Occipital lobe (tissue), 2 donors: ENCODE measurements around the gene NRIP1. TPM values are rescaled to one million over a fixed set of nuclear protein-coding genes. Genes with fewer than 3 reads are reported as not detected.
"Not testable (repeated sequence)": the region's sequence is repeated elsewhere in the genome, so short reads cannot be mapped to it uniquely, and the experiment has no call there.

Experiments
- DNase-seq: peaks from one replicate; lab custom pipeline; 2025; lab: John Stamatoyannopoulos, UW
- total RNA-seq: library from RNA; depleted of rRNA; stranded (reverse); fragments of >200 nt; gene quantifications from one replicate; pipeline ENCODE4 v1.2.3, GENCODE V29; 2014

NRIP1 gene
- total RNA-seq, 1 donor from 2014 or later = 76.6 TPM

- DNase-seq = no peak
These were observed 25.0 kb downstream of the NRIP1 start for GRCh38 chr21:15039607-15040299.

GRCh38 chr21:15037900-15038293, 26.9 kb downstream of the NRIP1 start:
- DNase-seq = no peak

DNA sequence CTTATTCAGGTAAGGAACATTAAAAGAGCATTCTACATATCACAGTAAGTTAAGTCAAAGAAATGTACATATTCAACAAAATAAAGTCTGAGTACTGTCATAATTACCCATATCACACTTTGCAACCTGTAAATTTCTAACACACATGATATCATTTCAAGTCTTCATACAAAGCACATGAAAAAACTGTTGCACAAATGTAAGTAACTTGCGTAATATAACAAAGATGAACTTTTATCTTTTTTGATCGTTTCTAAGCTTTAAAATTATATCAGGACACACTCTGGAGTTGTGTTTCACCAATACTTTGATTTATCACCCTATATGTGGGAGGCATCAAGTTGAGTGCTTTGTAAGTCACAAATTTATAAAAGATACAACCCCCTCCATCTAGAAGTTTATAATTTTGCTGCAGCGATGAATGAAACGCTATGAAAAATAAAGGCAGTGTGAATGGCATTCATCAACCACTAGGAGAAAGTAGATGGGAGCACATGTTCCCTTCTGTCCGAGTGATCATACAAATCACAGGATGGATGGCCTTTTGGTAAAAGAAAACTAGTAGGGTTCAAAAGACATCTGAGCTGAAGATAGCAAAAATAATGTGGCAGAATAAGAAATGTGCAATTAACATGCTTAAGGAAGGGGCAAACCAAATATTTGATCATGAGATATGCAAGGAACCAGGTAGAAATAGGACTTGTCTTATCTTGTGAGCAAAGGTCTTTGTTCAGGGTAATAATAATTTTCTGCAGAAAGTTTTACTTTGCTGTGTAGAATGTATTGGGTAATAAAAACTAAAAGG, 27.5 kb downstream of the NRIP1 start:
- DNase-seq = no peak

- DNase-seq = no peak
These were observed 28.6 kb downstream of the NRIP1 start for GRCh38 chr21:15036189-15036588.

- no peak for DNase-seq
These were observed 30.5 kb downstream of the NRIP1 start for GRCh38 chr21:15034126-15034853.

- DNase-seq = no peak
These were observed 32.9 kb downstream of the NRIP1 start for GRCh38 chr21:15031790-15032357.

DNA sequence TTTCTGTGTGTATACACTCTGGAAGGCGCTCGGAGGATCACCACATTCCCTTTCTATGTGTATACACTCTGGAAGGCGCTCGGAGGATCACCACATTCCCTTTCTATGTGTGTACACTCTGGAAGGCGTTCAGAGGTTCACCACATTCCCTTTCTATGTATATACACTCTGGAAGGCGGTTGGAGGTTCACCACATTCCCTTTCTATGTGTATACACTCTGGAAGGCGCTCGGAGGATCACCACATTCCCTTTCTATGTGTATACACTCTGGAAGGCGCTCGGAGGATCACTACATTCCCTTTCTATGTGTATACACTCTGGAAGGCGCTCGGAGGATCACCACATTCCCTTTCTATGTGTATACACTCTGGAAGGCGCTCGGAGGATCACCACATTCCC, 33.4 kb downstream of the NRIP1 start:
- DNase-seq = not testable (repeated sequence)

DNA sequence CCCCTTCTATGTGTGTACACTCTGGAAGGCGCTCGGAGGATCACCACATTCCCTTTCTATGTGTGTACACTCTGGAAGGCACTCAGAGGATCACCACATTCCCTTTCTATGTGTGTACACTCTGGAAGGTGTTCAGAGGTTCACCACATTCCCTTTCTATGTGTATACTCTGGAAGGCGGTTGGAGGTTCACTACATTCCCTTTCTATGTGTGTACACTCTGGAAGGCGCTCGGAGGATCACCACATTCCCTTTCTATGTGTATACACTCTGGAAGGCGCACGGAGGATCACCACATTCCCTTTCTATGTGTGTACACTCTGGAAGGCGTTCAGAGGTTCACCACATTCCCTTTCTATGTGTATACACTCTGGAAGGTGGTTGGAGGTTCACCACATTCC, 33.9 kb downstream of the NRIP1 start:
- DNase-seq = not testable (repeated sequence)

- no peak for DNase-seq
These were observed 35.7 kb downstream of the NRIP1 start for GRCh38 chr21:15029077-15029476.

DNA sequence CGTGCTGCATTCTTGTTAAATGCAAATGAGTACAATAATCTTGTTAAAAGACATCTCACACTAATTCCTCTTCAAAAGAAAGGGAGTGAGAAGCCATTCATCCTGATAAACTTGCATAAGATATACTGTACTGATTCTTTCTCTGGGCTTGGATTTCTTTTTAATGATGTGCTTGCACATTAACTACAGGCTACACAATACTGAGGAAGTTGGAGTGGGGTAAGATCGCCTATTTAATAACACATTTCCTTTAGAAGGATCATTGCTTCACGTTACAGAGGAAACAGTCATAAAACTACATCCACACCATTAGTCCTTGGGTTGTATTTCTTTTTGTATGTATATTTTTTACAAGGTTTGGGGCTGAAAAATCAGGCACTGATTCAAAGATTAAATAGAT, 36.6 kb downstream of the NRIP1 start:
- DNase-seq = no peak

DNA sequence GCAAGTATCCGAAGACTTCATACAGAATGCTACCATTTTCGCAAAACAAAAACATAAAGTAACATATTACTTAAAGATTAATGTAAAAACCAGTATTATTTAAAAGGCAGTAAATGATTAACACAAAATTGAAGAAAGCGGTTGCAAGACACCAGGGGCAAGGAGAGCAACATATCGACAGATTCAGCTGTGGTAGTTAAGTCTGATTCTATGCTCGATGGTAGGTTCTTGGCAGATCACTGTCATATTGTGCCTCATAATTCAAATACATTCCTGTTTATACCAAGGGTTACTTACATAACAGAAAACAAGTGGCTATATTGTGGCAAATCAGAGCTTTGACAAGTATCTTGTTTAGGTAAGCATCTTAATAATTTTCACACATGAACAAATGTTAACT, 37.7 kb downstream of the NRIP1 start:
- no peak for DNase-seq

DNA sequence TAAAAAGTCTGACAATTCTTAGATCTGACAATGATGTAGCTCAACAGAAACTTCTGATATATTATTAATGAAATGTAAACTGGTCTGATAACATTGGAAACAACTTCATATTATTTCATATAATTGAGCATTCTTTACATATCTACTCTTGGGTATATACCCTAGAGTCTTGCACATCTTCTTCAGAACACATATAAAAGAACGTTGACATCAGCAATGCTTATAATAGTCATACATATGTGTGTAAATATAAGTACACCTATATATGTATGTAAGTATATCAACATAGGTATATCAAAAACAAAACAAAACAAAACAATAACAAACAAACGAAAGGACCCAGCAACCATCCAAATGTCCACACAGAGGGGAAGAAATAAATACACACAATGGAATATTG, 38.4 kb downstream of the NRIP1 start:
- DNase-seq = no peak

- no peak for DNase-seq
These were observed 41.0 kb downstream of the NRIP1 start for GRCh38 chr21:15023776-15024175.

GRCh38 chr21:15022608-15023261, 42.1 kb downstream of the NRIP1 start:
- no peak for DNase-seq

- DNase-seq = no peak
These were observed 44.0 kb downstream of the NRIP1 start for GRCh38 chr21:15020797-15021196.

- no peak for DNase-seq
These were observed 46.4 kb downstream of the NRIP1 start for GRCh38 chr21:15018382-15018781.

DNA sequence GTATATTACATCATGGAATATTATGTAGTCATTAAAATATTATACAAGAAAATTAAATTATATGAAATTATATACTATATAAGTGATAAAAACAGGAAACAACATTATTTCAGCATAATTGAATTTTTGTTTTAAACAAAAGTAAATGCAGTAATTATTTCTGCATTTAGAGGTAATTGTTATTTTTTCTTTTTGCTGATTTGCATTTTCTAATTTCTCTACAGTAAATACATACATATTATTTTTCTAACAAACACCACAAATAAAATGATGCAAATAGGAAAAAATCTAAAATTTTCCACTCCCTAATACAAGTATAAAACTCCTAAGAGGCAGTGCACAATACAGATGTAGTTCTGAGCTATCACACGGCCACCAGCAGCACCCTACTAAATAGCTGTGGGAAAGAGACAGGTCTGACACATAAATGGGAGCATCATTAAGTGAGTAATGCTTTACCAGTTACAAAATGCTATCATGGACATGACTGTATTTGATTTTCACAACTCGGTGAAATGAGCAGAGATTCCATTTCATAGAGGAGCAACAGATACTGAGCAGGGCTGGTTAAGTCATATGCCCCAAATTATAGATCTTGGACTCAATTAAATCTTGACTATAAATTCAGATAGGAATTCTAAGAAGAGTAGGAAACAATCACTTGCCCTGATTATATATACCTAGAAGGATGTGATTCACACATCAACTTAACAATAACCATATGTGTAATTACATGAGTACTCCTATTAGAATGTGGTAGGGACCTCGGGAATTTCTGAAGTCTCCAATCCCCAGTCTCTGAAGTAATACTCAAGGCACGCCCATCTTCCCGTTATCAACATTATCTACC, 49.0 kb downstream of the NRIP1 start:
- no peak for DNase-seq

GRCh38 chr21:15014221-15014620, 50.6 kb downstream of the NRIP1 start:
- no peak for DNase-seq

DNA sequence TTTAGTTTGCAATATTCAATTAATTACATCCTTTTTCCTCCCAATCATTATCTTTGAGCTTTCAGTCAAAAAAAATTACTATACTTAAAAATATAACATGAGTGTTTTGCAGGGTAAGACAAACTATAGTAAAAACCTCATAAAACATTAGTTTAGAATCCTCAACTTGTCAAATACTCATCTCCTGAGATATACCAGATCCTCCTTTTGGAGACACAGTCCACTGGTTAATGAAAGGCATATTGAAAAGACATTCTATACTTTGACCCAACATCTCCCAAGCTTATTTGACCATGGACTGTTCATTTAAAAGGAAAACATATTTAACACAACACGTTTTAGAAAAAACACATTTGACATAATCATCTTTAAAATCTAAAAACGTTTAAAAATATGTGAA, 52.8 kb downstream of the NRIP1 start:
- DNase-seq = no peak

- no peak for DNase-seq
These were observed 54.2 kb downstream of the NRIP1 start for GRCh38 chr21:15010645-15011044.
